GM18909 (cell line): Measurements from ENCODE around the gene CUX1.
"Not testable (repeated sequence)": the region's sequence is repeated elsewhere in the genome, so short reads cannot be mapped to it uniquely, and the experiment has no call there.

Experiments used
- ATAC-seq: cut with Tn5 transposase; IDR thresholded peaks from one replicate; pipeline ENCODE4 v1.9.1; 2021; ENCODE audit warnings: mild to moderate bottlenecking; ENCODE audit not compliant: unreplicated experiment, poor library complexity

CUX1 gene

GRCh38 chr7:102215711-102216110 lies 398.3 kb downstream of the CUX1 start:
- ATAC-seq = no peak

GRCh38 chr7:102216573-102217314 lies 399.3 kb downstream of the CUX1 start:
- no peak for ATAC-seq

- ATAC-seq = no peak
These were observed 402.9 kb downstream of the CUX1 start for GRCh38 chr7:102220229-102220850.

GRCh38 chr7:102220960-102221800 lies 403.8 kb downstream of the CUX1 start:
- ATAC-seq = no peak

- no peak for ATAC-seq
These were observed 404.5 kb downstream of the CUX1 start for GRCh38 chr7:102221961-102222360.

GRCh38 chr7:102222445-102222844 lies 405.0 kb downstream of the CUX1 start:
- no peak for ATAC-seq

GRCh38 chr7:102223184-102223583 lies 405.8 kb downstream of the CUX1 start:
- ATAC-seq = no peak

- ATAC-seq = no peak
These were observed 407.6 kb downstream of the CUX1 start for GRCh38 chr7:102225025-102225424.

GRCh38 chr7:102227371-102227770 lies 409.9 kb downstream of the CUX1 start:
- no peak for ATAC-seq

GRCh38 chr7:102228935-102229334 lies 411.5 kb downstream of the CUX1 start:
- ATAC-seq = no peak

- not testable (repeated sequence) for ATAC-seq
These were observed 412.7 kb downstream of the CUX1 start for GRCh38 chr7:102230162-102230561.

- ATAC-seq = no peak
These were observed 413.2 kb downstream of the CUX1 start for GRCh38 chr7:102230593-102230992.

GRCh38 chr7:102232611-102233286 lies 415.3 kb downstream of the CUX1 start:
- no peak for ATAC-seq

GRCh38 chr7:102234131-102234530 lies 416.7 kb downstream of the CUX1 start:
- ATAC-seq = no peak

- no peak for ATAC-seq
These were observed 417.6 kb downstream of the CUX1 start for GRCh38 chr7:102234801-102235550.

- no peak for ATAC-seq
These were observed 418.7 kb downstream of the CUX1 start for GRCh38 chr7:102236102-102236501.

- no peak for ATAC-seq
These were observed 419.3 kb downstream of the CUX1 start for GRCh38 chr7:102236592-102237287.

- ATAC-seq = no peak
These were observed 421.9 kb downstream of the CUX1 start for GRCh38 chr7:102239206-102239820.

- no peak for ATAC-seq
These were observed 424.0 kb downstream of the CUX1 start for GRCh38 chr7:102241431-102241830.
